ENCODE results near the gene RNASEH2A. TPM values are rescaled to one million over a fixed set of nuclear protein-coding genes. Genes with fewer than 3 reads are reported as not detected.

The RNASEH2A gene
- total and polyA plus RNA-seq, 2 of the 13 experiments (the other 11 are each of a cell fraction or from before 2014, with no cell fraction given) = 25.1 to 35.8 TPM

DNA sequence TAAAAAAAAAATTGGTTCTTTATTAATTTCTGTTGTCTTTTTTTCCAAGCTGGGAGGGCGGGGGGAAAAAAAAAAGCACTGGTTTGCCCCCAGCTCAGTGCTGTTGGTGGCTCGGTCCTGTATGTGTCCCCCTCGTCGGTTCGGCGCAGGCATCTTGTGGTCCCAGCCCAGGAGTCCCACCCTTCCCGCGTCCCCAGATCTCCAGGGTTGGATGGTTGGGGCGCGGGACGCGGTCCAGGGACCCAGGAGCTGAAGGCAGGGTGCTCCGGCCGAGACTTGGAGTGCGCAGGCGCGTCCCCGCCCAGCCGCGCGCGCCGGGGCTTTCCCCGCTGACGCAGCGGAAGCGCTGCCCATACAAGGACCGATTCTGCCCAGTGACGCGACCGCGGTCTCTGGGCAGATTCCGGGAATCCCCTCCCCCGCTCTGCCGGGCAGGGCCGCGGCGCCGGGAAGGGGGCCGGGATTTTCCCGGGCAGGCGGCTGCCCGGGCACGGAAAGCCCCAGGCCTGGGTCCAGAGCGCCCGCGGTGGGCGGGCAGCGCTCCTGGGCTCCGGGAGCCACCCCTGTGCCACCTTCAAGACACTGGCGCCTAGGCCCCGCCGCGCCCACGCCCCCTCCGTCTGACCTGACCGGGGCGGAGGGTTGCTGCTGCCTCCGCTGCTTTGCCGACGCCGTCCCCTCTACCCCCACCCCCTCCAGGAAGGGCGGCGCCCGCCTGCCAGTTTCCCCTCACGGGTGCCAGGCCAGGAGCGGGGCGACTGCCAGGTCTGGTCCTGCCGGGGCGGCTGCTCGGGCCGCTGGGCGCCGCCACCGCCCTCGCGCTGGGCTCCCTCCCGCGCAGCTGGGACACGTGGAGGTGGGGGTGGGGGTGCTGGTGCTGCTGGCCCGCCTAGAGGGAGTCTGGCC, 12.8 kb upstream of the RNASEH2A start (continued):
- TF ChIP-seq IKZF1 (IDR thresholded peaks at IDR 0.05) (no peak), ZNF572 (CRISPR knock-in tag; IDR thresholded peaks at IDR 0.05) (no peak), ZNF510 (CRISPR knock-in tag; IDR thresholded peaks at IDR 0.05; ENCODE audit: low read depth) (no peak), NFE2 (CRISPR knock-in tag; IDR thresholded peaks at IDR 0.05) (no peak), ZNF672 (CRISPR knock-in tag; IDR thresholded peaks at IDR 0.05) (no peak), PAWR (CRISPR knock-in tag; IDR thresholded peaks at IDR 0.05; ENCODE audit: borderline replicate concordance) (no peak), ZNF496 (CRISPR knock-in tag; IDR thresholded peaks at IDR 0.05; ENCODE audit: insufficient replicate concordance) (no peak), BHLHE40 (IDR thresholded peaks at IDR 0.05; ENCODE audit: low read length) (peak; percentile 26; the same call in 1 of the 2 replicates), RBM22 (optimal IDR thresholded peaks at IDR 0.05; ENCODE audit: low read length) (peak; percentile 21), MIER3 (CRISPR knock-in tag; IDR thresholded peaks at IDR 0.05; ENCODE audit: borderline replicate concordance) (no peak; the same call in 1 of the 2 replicates), NR2F6 (IDR thresholded peaks at IDR 0.05) (no peak), NR2F6 (CRISPR knock-in tag; IDR thresholded peaks at IDR 0.05) (peak; percentile 21; the same call in 1 of the 2 replicates), ZSCAN30 (CRISPR knock-in tag; IDR thresholded peaks at IDR 0.05) (no peak), EED (CRISPR knock-in tag; IDR thresholded peaks at IDR 0.05) (peak; percentile 75; the same call in 1 of the 2 replicates), SRF (IDR thresholded peaks at IDR 0.05; ENCODE audit: low read depth, low read length) (peak; percentile 100)
- TF ChIP-seq, protein P1, sequence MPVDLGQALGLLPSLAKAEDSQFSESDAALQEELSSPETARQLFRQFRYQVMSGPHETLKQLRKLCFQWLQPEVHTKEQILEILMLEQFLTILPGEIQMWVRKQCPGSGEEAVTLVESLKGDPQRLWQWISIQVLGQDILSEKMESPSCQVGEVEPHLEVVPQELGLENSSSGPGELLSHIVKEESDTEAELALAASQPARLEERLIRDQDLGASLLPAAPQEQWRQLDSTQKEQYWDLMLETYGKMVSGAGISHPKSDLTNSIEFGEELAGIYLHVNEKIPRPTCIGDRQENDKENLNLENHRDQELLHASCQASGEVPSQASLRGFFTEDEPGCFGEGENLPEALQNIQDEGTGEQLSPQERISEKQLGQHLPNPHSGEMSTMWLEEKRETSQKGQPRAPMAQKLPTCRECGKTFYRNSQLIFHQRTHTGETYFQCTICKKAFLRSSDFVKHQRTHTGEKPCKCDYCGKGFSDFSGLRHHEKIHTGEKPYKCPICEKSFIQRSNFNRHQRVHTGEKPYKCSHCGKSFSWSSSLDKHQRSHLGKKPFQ (CRISPR knock-in tag; IDR thresholded peaks at IDR 0.05; ENCODE audit: insufficient replicate concordance) = peak; percentile 63
- TF ChIP-seq, protein P2, sequence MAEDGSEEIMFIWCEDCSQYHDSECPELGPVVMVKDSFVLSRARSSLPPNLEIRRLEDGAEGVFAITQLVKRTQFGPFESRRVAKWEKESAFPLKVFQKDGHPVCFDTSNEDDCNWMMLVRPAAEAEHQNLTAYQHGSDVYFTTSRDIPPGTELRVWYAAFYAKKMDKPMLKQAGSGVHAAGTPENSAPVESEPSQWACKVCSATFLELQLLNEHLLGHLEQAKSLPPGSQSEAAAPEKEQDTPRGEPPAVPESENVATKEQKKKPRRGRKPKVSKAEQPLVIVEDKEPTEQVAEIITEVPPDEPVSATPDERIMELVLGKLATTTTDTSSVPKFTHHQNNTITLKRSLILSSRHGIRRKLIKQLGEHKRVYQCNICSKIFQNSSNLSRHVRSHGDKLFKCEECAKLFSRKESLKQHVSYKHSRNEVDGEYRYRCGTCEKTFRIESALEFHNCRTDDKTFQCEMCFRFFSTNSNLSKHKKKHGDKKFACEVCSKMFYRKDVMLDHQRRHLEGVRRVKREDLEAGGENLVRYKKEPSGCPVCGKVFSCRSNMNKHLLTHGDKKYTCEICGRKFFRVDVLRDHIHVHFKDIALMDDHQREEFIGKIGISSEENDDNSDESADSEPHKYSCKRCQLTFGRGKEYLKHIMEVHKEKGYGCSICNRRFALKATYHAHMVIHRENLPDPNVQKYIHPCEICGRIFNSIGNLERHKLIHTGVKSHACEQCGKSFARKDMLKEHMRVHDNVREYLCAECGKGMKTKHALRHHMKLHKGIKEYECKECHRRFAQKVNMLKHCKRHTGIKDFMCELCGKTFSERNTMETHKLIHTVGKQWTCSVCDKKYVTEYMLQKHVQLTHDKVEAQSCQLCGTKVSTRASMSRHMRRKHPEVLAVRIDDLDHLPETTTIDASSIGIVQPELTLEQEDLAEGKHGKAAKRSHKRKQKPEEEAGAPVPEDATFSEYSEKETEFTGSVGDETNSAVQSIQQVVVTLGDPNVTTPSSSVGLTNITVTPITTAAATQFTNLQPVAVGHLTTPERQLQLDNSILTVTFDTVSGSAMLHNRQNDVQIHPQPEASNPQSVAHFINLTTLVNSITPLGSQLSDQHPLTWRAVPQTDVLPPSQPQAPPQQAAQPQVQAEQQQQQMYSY (CRISPR knock-in tag; IDR thresholded peaks at IDR 0.05) = no peak
- TF ChIP-seq, protein P3, sequence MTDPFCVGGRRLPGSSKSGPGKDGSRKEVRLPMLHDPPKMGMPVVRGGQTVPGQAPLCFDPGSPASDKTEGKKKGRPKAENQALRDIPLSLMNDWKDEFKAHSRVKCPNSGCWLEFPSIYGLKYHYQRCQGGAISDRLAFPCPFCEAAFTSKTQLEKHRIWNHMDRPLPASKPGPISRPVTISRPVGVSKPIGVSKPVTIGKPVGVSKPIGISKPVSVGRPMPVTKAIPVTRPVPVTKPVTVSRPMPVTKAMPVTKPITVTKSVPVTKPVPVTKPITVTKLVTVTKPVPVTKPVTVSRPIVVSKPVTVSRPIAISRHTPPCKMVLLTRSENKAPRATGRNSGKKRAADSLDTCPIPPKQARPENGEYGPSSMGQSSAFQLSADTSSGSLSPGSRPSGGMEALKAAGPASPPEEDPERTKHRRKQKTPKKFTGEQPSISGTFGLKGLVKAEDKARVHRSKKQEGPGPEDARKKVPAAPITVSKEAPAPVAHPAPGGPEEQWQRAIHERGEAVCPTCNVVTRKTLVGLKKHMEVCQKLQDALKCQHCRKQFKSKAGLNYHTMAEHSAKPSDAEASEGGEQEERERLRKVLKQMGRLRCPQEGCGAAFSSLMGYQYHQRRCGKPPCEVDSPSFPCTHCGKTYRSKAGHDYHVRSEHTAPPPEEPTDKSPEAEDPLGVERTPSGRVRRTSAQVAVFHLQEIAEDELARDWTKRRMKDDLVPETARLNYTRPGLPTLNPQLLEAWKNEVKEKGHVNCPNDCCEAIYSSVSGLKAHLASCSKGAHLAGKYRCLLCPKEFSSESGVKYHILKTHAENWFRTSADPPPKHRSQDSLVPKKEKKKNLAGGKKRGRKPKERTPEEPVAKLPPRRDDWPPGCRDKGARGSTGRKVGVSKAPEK (CRISPR knock-in tag; IDR thresholded peaks at IDR 0.05; ENCODE audit: borderline replicate concordance) = no peak
- TF ChIP-seq, protein P4, sequence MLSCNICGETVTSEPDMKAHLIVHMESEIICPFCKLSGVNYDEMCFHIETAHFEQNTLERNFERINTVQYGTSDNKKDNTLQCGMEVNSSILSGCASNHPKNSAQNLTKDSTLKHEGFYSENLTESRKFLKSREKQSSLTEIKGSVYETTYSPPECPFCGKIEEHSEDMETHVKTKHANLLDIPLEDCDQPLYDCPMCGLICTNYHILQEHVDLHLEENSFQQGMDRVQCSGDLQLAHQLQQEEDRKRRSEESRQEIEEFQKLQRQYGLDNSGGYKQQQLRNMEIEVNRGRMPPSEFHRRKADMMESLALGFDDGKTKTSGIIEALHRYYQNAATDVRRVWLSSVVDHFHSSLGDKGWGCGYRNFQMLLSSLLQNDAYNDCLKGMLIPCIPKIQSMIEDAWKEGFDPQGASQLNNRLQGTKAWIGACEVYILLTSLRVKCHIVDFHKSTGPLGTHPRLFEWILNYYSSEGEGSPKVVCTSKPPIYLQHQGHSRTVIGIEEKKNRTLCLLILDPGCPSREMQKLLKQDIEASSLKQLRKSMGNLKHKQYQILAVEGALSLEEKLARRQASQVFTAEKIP (CRISPR knock-in tag; IDR thresholded peaks at IDR 0.05; ENCODE audit: borderline replicate concordance) = no peak
